Measurements from ENCODE around the gene DENR.

DNA sequence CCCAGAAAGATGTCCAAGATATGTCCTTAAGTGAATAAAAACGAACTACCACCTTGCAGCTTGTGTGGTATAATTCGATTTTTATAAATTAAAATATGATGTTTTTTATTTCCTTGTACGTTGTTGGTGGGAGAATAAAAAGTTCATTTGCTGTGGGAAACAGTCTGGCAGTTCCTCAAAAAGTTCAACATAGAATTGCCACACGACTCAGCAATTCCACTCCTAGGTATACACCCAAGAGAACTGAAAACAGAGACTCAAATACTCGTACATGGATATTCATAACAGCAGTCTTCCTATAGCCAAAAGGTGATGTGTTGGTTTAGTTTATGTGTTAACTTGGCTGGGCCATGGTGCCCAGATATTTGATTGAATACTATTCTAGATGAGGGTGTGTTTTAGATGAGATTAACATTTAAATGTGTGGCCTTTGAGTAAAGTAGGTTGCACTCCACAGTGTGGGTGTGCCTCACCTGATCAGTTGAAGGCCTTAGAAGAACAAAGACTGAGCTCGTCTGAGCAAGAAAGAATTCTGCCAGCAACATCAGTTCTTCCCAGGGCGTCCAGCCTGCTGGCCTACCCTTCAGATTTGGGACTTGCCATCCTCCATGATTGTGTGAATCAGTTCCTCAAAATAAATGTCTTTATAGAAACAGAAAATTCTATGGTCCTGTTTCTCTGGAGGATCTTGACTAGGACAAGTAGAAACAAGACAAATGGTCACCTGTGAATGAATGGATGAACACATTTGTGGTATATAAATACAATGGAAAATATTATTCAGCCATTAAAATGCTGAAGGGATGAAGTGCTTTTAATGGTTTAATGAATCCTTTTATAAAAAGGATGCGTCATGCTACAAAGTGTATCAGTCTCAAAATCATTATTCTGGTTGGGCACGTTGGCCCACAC, 5.1 kb upstream of the DENR start:
- TF ChIP-seq, protein P1, sequence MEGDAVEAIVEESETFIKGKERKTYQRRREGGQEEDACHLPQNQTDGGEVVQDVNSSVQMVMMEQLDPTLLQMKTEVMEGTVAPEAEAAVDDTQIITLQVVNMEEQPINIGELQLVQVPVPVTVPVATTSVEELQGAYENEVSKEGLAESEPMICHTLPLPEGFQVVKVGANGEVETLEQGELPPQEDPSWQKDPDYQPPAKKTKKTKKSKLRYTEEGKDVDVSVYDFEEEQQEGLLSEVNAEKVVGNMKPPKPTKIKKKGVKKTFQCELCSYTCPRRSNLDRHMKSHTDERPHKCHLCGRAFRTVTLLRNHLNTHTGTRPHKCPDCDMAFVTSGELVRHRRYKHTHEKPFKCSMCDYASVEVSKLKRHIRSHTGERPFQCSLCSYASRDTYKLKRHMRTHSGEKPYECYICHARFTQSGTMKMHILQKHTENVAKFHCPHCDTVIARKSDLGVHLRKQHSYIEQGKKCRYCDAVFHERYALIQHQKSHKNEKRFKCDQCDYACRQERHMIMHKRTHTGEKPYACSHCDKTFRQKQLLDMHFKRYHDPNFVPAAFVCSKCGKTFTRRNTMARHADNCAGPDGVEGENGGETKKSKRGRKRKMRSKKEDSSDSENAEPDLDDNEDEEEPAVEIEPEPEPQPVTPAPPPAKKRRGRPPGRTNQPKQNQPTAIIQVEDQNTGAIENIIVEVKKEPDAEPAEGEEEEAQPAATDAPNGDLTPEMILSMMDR (conservative IDR thresholded peaks at IDR 0.05; ENCODE audit: low read depth, low read length) = no peak
- TF ChIP-seq EZH2 (IDR thresholded peaks at IDR 0.05; ENCODE audit: borderline replicate concordance, low read depth, low read length, poor library complexity, severe bottlenecking) = no peak
